ENCODE data around the gene NLRP8.
"Not testable (repeated sequence)": the region's sequence is repeated elsewhere in the genome, so short reads cannot be mapped to it uniquely, and the experiment has no call there.

Gene NLRP8

DNA sequence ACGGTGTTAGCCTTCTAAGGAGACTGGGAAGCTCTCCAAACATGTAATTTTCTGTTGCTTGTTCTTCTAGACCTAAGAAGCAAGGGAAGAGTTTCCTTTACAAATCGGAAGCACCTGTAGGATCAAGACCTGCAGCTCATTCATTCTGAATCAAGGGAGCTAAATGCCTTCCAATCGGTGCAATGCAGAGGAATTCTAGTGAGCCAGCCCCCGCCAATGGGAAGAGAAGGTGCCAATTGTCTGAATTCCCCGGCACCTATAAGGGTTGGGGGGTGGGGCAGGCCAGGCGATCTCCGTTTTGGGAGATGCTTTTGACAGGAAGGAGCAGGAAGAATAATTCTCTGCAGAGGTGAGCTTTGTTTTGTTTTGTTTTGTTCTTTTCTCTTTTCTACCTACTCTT lies 8.4 kb upstream of the NLRP8 start:
- DNase-seq = no peak
- H3K27me3 Mint-ChIP-seq = no peaks in the 10 kb centered on the region
- no peak overlapping the region for H3K4me3 Mint-ChIP-seq
- H3K4me1 Mint-ChIP-seq (ENCODE audit: low read depth) = no peaks in the 10 kb centered on the region
- no peak overlapping the region for H3K27ac Mint-ChIP-seq
- peaks cover 19% of the 10 kb centered on the region for H3K9me3 Mint-ChIP-seq
- H3K36me3 Mint-ChIP-seq (ENCODE audit: low read depth) = no peaks in the 10 kb centered on the region

DNA sequence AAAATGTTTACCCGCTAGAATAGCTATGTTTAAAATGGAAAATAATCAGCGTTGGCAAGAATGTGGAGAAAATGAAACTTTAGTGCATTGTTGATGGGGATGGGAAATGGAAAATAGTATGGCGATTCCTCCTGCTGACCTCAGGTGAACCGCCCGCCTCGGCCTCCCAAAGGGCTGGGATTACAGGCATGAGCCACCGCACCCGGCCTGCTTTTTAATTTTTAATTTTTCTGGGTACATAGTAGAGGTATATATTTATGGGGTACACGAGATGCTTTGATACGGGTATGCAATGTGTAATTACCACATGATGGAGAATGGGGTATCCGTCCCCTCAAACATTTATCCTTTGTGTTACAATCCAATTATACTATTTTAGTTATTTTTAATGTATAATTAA lies 7.3 kb upstream of the NLRP8 start:
- Mint-ChIP-seq H3K36me3 (ENCODE audit: low read depth) (no peaks in the 10 kb centered on the region), H3K27ac (no peak overlapping the region), H3K27me3 (no peaks in the 10 kb centered on the region), H3K4me3 (no peak overlapping the region), H3K9me3 (peaks cover 15% of the 10 kb centered on the region), H3K4me1 (ENCODE audit: low read depth) (no peaks in the 10 kb centered on the region)
- no peak for DNase-seq

DNA sequence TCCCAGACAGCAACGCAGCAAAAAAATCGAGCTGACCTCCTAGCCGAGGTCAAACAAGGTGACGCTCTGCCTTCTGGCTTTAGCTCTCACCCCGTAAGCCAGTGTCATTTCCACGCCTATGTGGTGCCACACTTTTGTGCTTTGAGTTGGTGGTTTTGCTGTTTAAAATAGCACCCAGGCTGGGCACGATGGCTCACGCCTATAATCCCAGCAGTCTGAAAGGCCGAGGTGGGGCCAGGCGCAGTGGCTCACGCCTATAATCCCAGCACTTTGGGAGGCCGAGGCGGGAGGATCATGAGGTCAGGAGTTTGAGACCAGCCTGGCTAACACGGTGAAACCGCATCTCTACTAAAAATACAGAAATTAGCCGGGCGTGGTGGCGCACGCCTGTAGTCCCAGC lies 2.9 kb downstream of the NLRP8 start:
- H3K9me3 Mint-ChIP-seq = peaks cover 25% of the 10 kb centered on the region
- not testable (repeated sequence) for H3K36me3 Mint-ChIP-seq (ENCODE audit: low read depth); H3K27ac Mint-ChIP-seq

GRCh38 chr19:55956431-55956830 lies 8.8 kb downstream of the NLRP8 start:
- no peak for DNase-seq
- no peak overlapping the region for H3K27ac Mint-ChIP-seq
- peaks cover 7% of the 10 kb centered on the region for H3K9me3 Mint-ChIP-seq
- no peak overlapping the region for H3K4me3 Mint-ChIP-seq
- no peaks in the 10 kb centered on the region for H3K27me3 Mint-ChIP-seq
- H3K36me3 Mint-ChIP-seq (ENCODE audit: low read depth) = no peaks in the 10 kb centered on the region
- no peaks in the 10 kb centered on the region for H3K4me1 Mint-ChIP-seq (ENCODE audit: low read depth)

More for the DNA sequence above, 2.9 kb downstream of the NLRP8 start:
- H3K27me3 Mint-ChIP-seq; H3K4me3 Mint-ChIP-seq; H3K4me1 Mint-ChIP-seq (ENCODE audit: low read depth); DNase-seq: not testable (repeated sequence)

- DNase-seq = no peak
- Mint-ChIP-seq H3K4me3 (no peak overlapping the region), H3K9me3 (peaks cover 6% of the 10 kb centered on the region), H3K27me3 (no peaks in the 10 kb centered on the region), H3K4me1 (ENCODE audit: low read depth) (no peaks in the 10 kb centered on the region), H3K27ac (no peak overlapping the region), H3K36me3 (ENCODE audit: low read depth) (no peaks in the 10 kb centered on the region)
These were observed 10.7 kb downstream of the NLRP8 start for GRCh38 chr19:55958356-55958755.

- Mint-ChIP-seq H3K4me3 (no peak overlapping the region), H3K27me3 (no peaks in the 10 kb centered on the region), H3K36me3 (ENCODE audit: low read depth) (no peaks in the 10 kb centered on the region), H3K9me3 (peaks cover 11% of the 10 kb centered on the region), H3K4me1 (ENCODE audit: low read depth) (no peaks in the 10 kb centered on the region), H3K27ac (no peak overlapping the region)
- no peak for DNase-seq
These were observed 12.5 kb downstream of the NLRP8 start for GRCh38 chr19:55959996-55960675.

GRCh38 chr19:55962186-55962585 lies 14.6 kb downstream of the NLRP8 start:
- no peaks in the 10 kb centered on the region for H3K27me3 Mint-ChIP-seq
- DNase-seq = no peak
- H3K4me3 Mint-ChIP-seq = no peak overlapping the region
- H3K4me1 Mint-ChIP-seq (ENCODE audit: low read depth) = no peaks in the 10 kb centered on the region
- H3K27ac Mint-ChIP-seq = no peak overlapping the region
- H3K36me3 Mint-ChIP-seq (ENCODE audit: low read depth) = no peaks in the 10 kb centered on the region
- peaks cover 12% of the 10 kb centered on the region for H3K9me3 Mint-ChIP-seq

DNA sequence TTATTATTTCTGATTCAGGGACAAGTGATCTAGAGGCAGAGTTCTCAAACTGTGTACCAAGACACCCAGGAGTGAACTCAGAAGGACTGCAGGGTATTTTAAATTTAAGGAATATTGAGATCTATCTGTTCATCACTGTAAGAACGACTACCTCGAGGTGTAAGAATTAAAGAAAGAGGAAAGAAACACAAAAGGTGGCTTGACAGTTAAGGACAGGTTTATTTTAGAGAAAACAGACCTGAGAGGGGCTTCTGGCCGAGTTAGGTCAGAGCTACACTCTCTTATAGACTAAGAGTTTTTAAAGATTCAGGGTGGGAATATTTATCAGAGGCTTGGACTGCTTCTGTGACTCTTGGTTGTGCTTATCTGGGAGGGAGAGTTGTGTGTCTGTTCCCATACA lies 26.4 kb downstream of the NLRP8 start:
- peaks cover 32% of the 10 kb centered on the region for H3K9me3 Mint-ChIP-seq
- H3K27ac Mint-ChIP-seq = no peak overlapping the region
- H3K4me1 Mint-ChIP-seq (ENCODE audit: low read depth) = no peaks in the 10 kb centered on the region
- DNase-seq = no peak
- H3K4me3 Mint-ChIP-seq = no peak overlapping the region
- H3K36me3 Mint-ChIP-seq (ENCODE audit: low read depth) = no peaks in the 10 kb centered on the region
- H3K27me3 Mint-ChIP-seq = peaks cover 2% of the 10 kb centered on the region

DNA sequence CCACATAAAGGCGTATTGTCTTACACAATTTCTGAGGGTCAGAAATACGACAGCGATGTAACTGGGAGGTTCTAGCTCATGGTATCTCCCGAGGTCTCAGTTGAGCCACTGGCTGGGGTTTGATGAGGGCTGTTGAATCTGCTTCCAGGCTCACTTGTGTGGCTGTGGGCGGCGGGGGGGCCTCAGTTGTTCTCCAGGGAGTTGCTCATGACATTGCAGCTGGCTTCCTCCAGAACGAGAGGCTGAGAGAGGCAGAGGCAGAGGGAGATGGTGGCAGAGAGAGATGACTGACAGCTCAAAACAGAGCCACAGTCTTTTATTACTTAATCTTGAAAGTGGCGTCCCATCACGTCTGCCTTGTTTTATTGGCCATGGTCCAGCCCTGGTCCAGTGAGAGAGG lies 32.8 kb downstream of the NLRP8 start:
- Mint-ChIP-seq H3K4me1 (ENCODE audit: low read depth) (no peaks in the 10 kb centered on the region), H3K27ac (no peak overlapping the region), H3K36me3 (ENCODE audit: low read depth) (no peaks in the 10 kb centered on the region), H3K27me3 (no peaks in the 10 kb centered on the region), H3K9me3 (peaks cover 24% of the 10 kb centered on the region), H3K4me3 (no peak overlapping the region)
- no peak for DNase-seq

GRCh38 chr19:55985254-55985653 lies 37.6 kb downstream of the NLRP8 start:
- Mint-ChIP-seq H3K9me3 (peaks cover 18% of the 10 kb centered on the region), H3K27ac (no peak overlapping the region)

GRCh38 chr19:55986487-55986886 lies 38.9 kb downstream of the NLRP8 start, which contains the start of gene NLRP5:
TSS of gene NLRP5 (plus strand) at chr19:55986775.
- no peak within 1 kb of the TSS for H3K27ac Mint-ChIP-seq
- H3K4me3 Mint-ChIP-seq = no peak within 1 kb of the TSS
- peaks cover 14% of the 10 kb centered on the region for H3K9me3 Mint-ChIP-seq
- DNase-seq = no peak
- no peaks in the 10 kb centered on the region for H3K4me1 Mint-ChIP-seq (ENCODE audit: low read depth)
- H3K36me3 Mint-ChIP-seq (ENCODE audit: low read depth) = no peaks in the 10 kb centered on the region
- no peaks in the 10 kb centered on the region for H3K27me3 Mint-ChIP-seq

More at GRCh38 chr19:55985254-55985653, 37.6 kb downstream of the NLRP8 start:
- no peak for DNase-seq
- Mint-ChIP-seq H3K4me3 (no peak overlapping the region), H3K36me3 (ENCODE audit: low read depth) (no peaks in the 10 kb centered on the region), H3K27me3 (no peaks in the 10 kb centered on the region), H3K4me1 (ENCODE audit: low read depth) (no peaks in the 10 kb centered on the region)

GRCh38 chr19:55990831-55991230 lies 43.2 kb downstream of the NLRP8 start:
- Mint-ChIP-seq H3K9me3 (peaks cover 29% of the 10 kb centered on the region), H3K4me1 (ENCODE audit: low read depth) (no peaks in the 10 kb centered on the region), H3K27ac (no peak overlapping the region), H3K4me3 (no peak overlapping the region), H3K36me3 (ENCODE audit: low read depth) (no peaks in the 10 kb centered on the region), H3K27me3 (no peaks in the 10 kb centered on the region)
- DNase-seq = no peak

DNA sequence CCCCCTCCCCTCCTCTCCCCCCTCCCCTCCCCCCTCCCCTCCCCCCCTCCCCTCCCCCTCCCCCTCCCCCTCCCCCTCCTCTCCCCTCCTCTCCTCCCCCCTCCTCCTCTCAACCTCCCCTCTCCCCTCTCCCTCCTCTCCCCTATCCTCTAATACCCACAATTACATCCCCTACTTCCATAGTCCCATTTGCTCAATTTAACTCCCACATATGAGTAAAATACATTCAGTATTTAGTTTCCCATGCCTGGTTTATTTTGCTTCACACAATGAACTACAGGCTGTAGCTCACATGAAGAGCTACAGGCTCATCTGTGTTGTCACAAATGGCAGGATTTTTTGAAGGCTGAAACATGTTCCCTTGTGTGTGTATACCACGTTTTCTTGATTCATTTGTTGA lies 45.9 kb downstream of the NLRP8 start:
- no peak overlapping the region for H3K27ac Mint-ChIP-seq
- H3K4me3 Mint-ChIP-seq = no peak overlapping the region
- no peak for DNase-seq
- peaks cover 27% of the 10 kb centered on the region for H3K9me3 Mint-ChIP-seq
- H3K27me3 Mint-ChIP-seq = no peaks in the 10 kb centered on the region
- no peaks in the 10 kb centered on the region for H3K36me3 Mint-ChIP-seq (ENCODE audit: low read depth)
- H3K4me1 Mint-ChIP-seq (ENCODE audit: low read depth) = no peaks in the 10 kb centered on the region

- no peaks in the 10 kb centered on the region for H3K4me1 Mint-ChIP-seq (ENCODE audit: low read depth)
- H3K27me3 Mint-ChIP-seq = no peaks in the 10 kb centered on the region
- no peak overlapping the region for H3K27ac Mint-ChIP-seq
- no peaks in the 10 kb centered on the region for H3K36me3 Mint-ChIP-seq (ENCODE audit: low read depth)
- H3K4me3 Mint-ChIP-seq = no peak overlapping the region
- no peak for DNase-seq
- peaks cover 33% of the 10 kb centered on the region for H3K9me3 Mint-ChIP-seq
These were observed 67.1 kb downstream of the NLRP8 start for GRCh38 chr19:56014765-56015164.

- H3K4me1 Mint-ChIP-seq (ENCODE audit: low read depth) = no peaks in the 10 kb centered on the region
- H3K27me3 Mint-ChIP-seq = no peaks in the 10 kb centered on the region
- no peak overlapping the region for H3K4me3 Mint-ChIP-seq
- no peak overlapping the region for H3K27ac Mint-ChIP-seq
- DNase-seq = no peak
- H3K36me3 Mint-ChIP-seq (ENCODE audit: low read depth) = no peaks in the 10 kb centered on the region
- peaks cover 27% of the 10 kb centered on the region for H3K9me3 Mint-ChIP-seq
These were observed 68.1 kb downstream of the NLRP8 start for GRCh38 chr19:56015756-56016155.

DNA sequence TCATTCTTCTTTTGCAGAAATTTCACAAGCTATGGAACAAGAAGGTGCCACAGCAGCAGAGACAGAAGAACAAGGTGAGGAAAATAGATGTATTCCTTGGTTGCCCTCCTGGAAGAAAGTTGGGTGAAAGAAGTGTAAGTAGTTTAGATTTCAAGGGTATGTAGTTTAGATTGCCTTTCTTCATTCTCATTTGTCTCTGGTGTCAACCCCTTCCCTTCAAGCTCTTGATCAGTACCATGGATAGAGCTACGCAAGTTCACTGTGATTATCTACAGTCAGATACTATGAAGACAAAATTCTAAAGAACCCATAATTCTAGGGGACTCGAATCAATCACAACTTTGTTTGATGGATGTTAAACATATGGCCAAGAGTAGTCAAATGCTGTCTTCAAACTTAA lies 71.7 kb downstream of the NLRP8 start:
- not testable (repeated sequence) for H3K4me3 Mint-ChIP-seq; H3K27ac Mint-ChIP-seq; DNase-seq; H3K36me3 Mint-ChIP-seq (ENCODE audit: low read depth); H3K4me1 Mint-ChIP-seq (ENCODE audit: low read depth); H3K27me3 Mint-ChIP-seq
- peaks cover 26% of the 10 kb centered on the region for H3K9me3 Mint-ChIP-seq

Measured in activated T-cell treated with anti-CD3 and anti-CD28 coated beads, Interleukin-2, amount 50 U/mL, for 24 hours (primary cell).